Stimulated activated CD8-positive, alpha-beta memory T cell treated with anti-CD3 and anti-CD28 coated beads, Interleukin-15, amount 100 ng/mL, for 48 hours (primary cell): ENCODE results near the gene USP8.

Source experiments
- DNase-seq, 2 donors: peaks; one replicate each; pipeline ENCODE4 v3.0.0-alpha.2; 2020; ENCODE audit warnings: low read depth in 2 of 2

USP8 gene

GRCh38 chr15:50543556-50543955 is 119.4 kb downstream of the USP8 start:
- DNase-seq: no peak

DNA sequence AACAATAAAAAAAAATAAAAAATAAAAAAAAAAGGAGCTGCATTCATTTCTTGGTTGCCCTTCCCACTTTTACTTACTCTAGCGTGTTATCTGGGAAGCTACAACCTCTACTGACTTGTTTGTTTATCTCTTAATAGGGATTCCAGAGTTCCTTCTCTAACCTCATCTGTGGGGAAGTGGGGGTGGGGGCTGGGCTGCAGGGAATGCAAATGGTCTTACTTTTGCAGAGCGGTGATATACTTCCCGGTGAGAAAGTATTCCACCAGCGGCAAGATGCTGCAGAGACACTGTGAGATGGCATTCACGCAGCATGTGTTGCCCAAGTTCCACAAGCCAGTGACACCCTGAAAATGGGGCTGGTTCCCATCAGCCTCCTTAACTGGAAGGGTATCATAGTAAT is 120.2 kb downstream of the USP8 start:
- no peak for DNase-seq

DNA sequence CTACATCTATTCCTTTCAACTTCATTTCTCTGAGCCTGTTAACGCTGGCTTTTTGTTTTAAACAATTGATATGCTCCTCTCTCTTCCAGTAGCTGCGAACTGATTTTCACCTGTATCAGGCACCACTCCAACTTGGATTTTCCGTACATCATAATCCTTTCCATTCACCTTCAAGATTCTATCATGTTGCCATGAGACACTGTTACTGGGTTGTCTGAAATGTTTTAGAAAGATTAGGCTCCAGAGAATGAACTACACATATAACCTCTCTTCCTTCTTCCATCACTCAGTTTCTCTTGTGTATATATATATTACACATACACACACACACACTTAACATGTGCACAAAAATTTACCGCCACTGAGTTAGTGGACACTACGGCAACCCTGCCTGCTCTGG is 122.4 kb downstream of the USP8 start, which contains the start of gene USP50:
Gene USP50, minus strand, starts transcription at position 101 of the 400 bp plus-strand sequence. CDS start 141 bp downstream, outside the sequence.
- no peak for DNase-seq

DNA sequence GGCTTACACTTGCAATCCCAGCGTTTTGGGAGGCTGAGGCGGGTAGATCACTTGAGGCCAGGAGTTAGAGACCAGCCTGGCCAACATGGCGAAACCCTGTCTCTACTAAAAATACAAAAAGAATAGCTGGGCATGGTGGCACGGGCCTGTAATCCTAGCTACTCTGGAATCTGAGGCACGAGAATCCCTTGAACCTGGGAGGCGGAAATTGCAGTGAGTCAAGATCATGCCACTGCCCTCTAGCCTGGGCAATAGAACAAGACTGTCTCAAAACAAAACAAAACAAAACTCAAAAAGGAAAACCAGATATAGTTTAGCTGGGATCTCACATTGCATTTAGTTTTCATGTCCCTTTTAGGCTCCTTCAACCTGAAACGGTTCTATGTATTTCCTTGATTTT is 125.1 kb downstream of the USP8 start:
- no peak for DNase-seq

- DNase-seq: no peak
Observed at GRCh38 chr15:50552238-50552637, 128.0 kb downstream of the USP8 start.

DNA sequence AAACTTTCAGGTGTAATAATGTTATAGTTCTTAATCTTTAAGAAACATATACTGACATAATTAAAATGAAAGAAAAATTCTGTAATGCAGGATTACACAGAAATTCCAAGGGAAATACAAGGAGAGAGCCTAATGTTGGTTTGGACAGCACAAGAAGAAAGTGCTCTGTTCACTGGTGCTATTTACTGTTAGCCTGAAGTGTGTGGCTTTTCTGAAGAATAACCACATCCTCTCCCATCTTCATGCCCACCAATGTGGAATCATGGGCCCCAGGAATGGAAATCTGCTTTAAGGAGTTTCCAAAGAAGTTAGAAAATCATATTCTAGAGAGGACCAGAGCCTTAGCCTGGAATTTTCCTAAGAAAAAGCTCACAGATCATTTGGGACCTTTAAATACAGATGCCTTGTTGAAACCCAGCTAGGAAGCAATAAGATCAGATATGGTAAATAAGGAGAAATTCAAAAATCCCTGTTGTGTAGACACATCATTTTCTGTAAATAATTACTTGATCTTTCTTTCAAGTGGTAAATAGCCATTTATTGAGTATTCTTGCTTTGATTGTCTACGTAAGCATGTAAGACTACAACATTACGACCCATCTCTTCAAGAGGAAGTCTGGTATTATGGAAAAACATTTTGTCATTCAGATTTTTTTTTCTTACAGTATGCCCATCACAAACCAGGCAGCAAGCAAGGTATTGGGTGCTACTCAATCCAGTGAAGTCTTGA is 132.6 kb downstream of the USP8 start:
- DNase-seq: no peak

DNA sequence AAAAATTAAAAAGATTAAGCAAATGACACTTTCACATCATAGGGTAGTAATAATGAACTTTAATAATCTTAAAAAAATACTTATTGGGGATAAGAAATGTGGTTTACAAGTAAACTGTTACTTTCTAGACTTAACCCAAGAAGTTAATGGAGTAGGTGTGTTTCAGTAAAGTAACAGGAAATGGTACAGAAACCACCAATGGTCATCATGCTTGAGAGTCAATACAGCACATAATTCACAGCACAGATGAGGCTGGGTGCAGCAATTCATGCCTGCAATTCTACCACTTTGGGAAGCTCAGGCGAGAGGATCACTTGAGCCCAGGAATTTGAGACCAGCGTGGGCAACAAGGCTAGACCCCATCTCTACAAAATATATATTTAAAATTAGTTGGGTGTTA is 133.8 kb downstream of the USP8 start:
- DNase-seq: no peak

- peak; percentile 13 to 15 for DNase-seq
Observed at GRCh38 chr15:50562735-50563640, 138.8 kb downstream of the USP8 start.

- DNase-seq: peak in 1 of 2 donors; percentile 16
Observed at GRCh38 chr15:50563756-50564155, 139.6 kb downstream of the USP8 start.
